Endothelial cell (in vitro differentiated cells): ENCODE results near the gene GALNT2. TPM values are rescaled to one million over a fixed set of nuclear protein-coding genes. Genes with fewer than 3 reads are reported as not detected.
A peak's percentile ranks its signal among the peaks of the same experiment; 100 is the strongest.

ENCODE experiments used
- DNase-seq: peaks from one replicate; pipeline ENCODE4 v3.0.0; 2021; ENCODE audit warnings: low spot score
- H3K27ac Mint-ChIP-seq: one replicate; pipeline ENCODE4 v1.8.0; 2021; ENCODE audit warnings: mixed read lengths, inconsistent platforms; ENCODE audit not compliant: unreplicated experiment
- H3K27me3 Mint-ChIP-seq: one replicate; pipeline ENCODE4 v1.8.0; 2021; ENCODE audit warnings: mild to moderate bottlenecking, moderate library complexity, mixed read lengths, inconsistent platforms; ENCODE audit not compliant: unreplicated experiment
- H3K36me3 Mint-ChIP-seq: one replicate; pipeline ENCODE4 v1.8.0; 2021; ENCODE audit warnings: mild to moderate bottlenecking, low read depth, mixed read lengths, inconsistent platforms; ENCODE audit not compliant: unreplicated experiment
- H3K4me1 Mint-ChIP-seq: one replicate; pipeline ENCODE4 v1.8.0; 2021; ENCODE audit warnings: mild to moderate bottlenecking, mixed read lengths, inconsistent platforms; ENCODE audit not compliant: unreplicated experiment
- H3K4me3 Mint-ChIP-seq: one replicate; pipeline ENCODE4 v1.8.0; 2021; ENCODE audit warnings: mild to moderate bottlenecking, mixed read lengths, inconsistent platforms; ENCODE audit not compliant: unreplicated experiment
- H3K9me3 Mint-ChIP-seq: one replicate; pipeline ENCODE4 v1.8.0; 2021; ENCODE audit warnings: mixed read lengths, inconsistent platforms; ENCODE audit not compliant: unreplicated experiment
- CTCF ChIP-seq: fragments of 200-600 bp; sonication (generic); IDR thresholded peaks from one replicate; pipeline ENCODE4 v1.5.0; 2021; ENCODE audit warnings: antibody characterized with exemption; ENCODE audit not compliant: unreplicated experiment
- total RNA-seq: library from RNA; stranded (reverse); fragmentation: NEBNext Ultra II Directional; extraction: Animal tissue kit (Norgen Biotek cat#: 25700); gene quantifications from one replicate; pipeline ENCODE4 v1.2.1, GENCODE V29; 2021; ENCODE audit not compliant: unreplicated experiment

Gene GALNT2
- total RNA-seq, 1 donor from 2014 or later = 74.8 TPM

- H3K4me1 Mint-ChIP-seq = no peaks in the 10 kb centered on the region
- H3K27ac Mint-ChIP-seq = no peak overlapping the region
- no peak overlapping the region for H3K4me3 Mint-ChIP-seq
- no peaks in the 10 kb centered on the region for H3K27me3 Mint-ChIP-seq
- no peak for DNase-seq
- peaks cover 13% of the 10 kb centered on the region for H3K36me3 Mint-ChIP-seq
- no peaks in the 10 kb centered on the region for H3K9me3 Mint-ChIP-seq
- no peak for TF ChIP-seq CTCF
Observed at GRCh38 chr1:230242326-230242725, 175.3 kb downstream of the GALNT2 start.

GRCh38 chr1:230243146-230243545, 176.1 kb downstream of the GALNT2 start:
- Mint-ChIP-seq H3K4me3 (peak overlapping the region; percentile 39), H3K27me3 (no peaks in the 10 kb centered on the region), H3K36me3 (peaks cover 16% of the 10 kb centered on the region), H3K27ac (no peak overlapping the region), H3K9me3 (no peaks in the 10 kb centered on the region), H3K4me1 (no peaks in the 10 kb centered on the region)
- no peak for TF ChIP-seq CTCF
- DNase-seq = no peak

GRCh38 chr1:230243583-230244353, 176.7 kb downstream of the GALNT2 start:
- no peaks in the 10 kb centered on the region for H3K4me1 Mint-ChIP-seq
- no peak for DNase-seq
- H3K27ac Mint-ChIP-seq = no peak overlapping the region
- H3K36me3 Mint-ChIP-seq = peaks cover 16% of the 10 kb centered on the region
- H3K9me3 Mint-ChIP-seq = no peaks in the 10 kb centered on the region
- H3K4me3 Mint-ChIP-seq = no peak overlapping the region
- TF ChIP-seq CTCF = no peak
- no peaks in the 10 kb centered on the region for H3K27me3 Mint-ChIP-seq

- peaks cover 4% of the 10 kb centered on the region for H3K4me1 Mint-ChIP-seq
- no peak for DNase-seq
- H3K9me3 Mint-ChIP-seq = no peaks in the 10 kb centered on the region
- peak overlapping the region; percentile 43 for H3K4me3 Mint-ChIP-seq
- peaks cover 2% of the 10 kb centered on the region for H3K27me3 Mint-ChIP-seq
- H3K36me3 Mint-ChIP-seq = peaks cover 17% of the 10 kb centered on the region
- no peak for TF ChIP-seq CTCF
- no peak overlapping the region for H3K27ac Mint-ChIP-seq
Observed at GRCh38 chr1:230246551-230246950, 179.5 kb downstream of the GALNT2 start.
